ENCODE results near the gene KIF6.
A peak's percentile ranks its signal among the peaks of the same experiment; 100 is the strongest.

The KIF6 gene

DNA sequence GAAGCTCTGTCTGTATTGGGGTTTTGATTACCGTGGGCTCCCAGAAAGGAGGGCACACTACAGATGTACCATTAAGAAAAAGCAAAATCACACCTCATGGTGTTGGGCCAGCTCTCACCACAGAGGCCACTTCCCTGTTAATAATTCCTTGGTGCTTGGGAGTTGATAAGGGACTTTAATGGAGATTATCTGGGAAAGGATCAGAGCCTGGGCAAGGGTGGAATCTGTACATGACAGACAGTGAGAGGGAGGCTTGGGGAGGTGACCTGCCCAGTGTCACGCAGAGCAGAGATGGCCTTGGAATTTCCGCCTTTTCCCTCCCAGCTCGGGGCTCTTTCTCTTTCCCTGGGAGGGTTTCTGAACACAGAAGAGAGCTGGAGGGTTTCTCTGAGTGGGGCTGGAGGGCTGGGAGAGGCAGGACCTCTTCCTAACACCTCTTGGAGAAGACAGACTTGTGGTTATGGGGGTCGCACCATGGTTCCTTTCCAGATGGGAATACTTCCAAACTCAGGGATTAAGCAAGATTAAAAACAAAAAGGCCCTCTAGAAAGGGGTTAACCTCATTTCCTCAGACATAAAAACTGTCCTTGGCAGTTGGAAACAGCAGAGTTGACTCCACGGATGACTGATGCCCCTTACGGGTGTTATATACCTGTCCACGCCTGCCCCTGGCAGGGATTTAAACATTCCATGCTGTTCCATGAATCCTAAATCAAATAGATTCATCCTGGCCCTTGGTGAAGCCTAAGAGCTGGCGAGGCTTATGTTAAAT, 385.9 kb downstream of the KIF6 start:
- no peak for DNase-seq

DNA sequence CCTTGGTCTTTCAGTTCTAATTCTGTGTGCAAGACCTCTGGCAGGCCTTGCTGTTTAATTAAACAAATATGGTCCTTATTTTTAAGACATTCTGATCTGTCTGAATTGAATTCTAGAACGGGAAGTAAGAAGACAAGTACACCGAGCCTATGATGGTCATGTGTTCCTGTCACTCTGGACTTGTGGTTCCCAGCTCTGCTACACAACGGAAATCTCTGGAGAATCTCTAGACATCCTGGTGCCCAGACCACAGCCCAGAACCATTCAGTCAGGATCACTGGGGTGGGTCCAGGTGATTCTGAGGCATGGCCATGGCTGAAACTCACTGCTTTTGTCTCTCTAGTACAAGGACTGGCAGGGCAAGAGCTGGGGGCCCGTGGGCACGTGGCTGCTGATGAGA, 386.8 kb downstream of the KIF6 start:
- no peak for DNase-seq

DNA sequence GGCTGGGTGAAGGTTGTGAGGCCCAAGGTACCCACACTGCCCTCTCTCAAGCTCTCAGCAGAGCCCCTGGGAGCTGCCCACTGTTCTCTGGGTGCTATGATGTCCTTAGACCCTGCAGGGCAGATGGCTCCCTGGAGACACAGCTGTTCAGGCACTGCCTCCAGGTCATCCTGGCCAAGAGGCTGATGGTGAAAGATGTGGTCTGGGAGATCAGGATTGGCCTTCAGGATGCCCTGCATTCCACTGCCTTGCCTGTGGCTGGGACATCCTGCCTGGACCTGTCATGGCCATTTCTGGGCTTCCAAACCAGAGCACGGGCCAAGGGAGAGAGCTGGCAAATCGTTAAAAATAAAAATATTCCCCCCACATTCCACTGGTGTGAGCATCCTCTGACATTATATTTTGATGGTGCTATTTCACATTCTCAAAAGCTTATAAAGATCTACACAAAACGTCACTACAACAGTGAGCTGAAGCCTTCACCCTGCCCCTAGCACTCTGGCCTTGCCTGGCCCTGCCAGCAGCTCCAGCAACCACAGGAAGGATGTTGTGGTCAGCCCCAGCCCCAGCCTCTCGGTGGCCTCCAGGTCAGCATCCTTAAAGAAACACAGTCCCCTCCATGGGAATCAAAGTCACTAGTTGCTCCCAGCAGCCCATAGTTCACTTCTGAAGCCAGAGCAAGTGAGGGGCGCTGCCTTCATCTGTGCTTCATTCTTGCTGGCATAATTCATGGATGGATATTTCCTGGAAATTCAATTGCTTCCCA, 389.2 kb downstream of the KIF6 start:
- no peak for DNase-seq

DNA sequence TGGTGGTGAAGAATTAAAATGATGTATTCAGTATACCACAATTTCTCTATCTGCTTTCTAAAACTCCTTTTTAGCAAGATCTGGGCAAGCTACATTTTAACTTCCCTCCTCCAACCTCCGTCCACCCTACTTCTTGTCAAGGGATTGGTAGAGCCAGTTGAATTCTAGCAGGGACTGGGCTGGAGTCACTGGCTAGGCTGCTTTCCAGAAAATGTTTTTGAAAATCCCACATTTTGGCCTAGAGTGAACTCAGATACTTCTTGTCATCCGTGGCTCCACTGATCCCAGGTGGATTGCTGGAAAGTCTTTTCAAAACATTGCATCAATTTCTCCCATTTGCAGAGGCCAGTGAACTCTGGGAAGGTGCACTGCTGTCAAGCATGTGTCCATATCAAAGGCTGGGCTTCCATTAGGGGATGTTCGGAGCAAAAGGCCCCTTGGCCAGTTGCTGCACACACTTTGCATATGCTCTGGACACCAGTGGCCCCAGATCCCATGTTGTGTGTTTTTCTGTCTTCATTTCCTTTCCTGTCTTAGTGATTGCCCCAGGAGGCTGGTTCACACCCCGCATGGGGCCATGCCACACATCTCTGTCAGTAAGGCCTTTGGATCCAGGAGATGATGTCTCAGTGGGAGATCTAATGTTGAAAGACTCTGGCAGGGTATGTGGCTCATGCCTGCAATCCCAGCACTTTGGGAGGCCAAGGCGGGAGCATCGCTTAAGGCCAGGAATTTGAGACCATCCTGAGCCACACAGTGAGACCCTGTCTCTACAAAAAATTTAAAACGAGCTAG, 391.4 kb downstream of the KIF6 start:
- no peak for DNase-seq

DNA sequence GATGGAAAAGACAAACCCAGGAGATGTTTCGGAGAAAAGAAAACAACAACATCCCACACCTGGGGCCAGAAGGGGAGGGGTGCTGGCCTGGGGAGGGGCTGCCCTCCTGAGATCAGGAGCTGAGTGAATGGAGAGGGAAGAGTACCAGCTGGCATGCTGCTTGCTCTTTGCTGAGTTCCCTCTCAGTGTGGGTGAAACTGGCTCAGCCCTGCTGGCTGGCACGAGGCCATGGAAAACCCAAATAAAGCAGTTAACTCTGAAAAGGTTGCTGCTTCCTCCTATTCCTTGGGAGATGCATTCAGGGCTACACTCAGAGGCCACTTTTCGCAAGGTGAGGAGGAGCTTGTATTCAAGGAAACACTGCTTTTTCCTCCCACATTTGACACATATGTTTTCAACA, 394.7 kb downstream of the KIF6 start:
- no peak for DNase-seq

DNA sequence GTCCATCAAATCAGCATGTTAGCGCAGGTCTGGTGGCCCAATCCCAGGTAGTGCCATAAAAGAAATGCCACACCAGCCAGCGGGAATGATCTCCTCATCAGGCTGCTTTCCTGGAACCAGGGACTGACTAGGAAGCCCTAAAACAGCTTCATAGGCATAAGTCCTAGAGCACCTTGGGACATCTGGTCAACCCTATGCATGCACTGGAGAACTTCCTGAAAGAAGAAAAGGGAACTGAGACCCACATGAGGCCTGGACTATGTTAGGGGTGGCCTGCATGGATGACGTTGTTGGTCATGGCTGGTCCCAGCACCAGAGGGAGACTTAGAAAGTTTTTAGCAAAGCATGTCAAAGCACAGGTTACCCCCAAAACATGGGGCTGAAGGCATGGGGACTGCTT, 395.2 kb downstream of the KIF6 start:
- DNase-seq = no peak

DNA sequence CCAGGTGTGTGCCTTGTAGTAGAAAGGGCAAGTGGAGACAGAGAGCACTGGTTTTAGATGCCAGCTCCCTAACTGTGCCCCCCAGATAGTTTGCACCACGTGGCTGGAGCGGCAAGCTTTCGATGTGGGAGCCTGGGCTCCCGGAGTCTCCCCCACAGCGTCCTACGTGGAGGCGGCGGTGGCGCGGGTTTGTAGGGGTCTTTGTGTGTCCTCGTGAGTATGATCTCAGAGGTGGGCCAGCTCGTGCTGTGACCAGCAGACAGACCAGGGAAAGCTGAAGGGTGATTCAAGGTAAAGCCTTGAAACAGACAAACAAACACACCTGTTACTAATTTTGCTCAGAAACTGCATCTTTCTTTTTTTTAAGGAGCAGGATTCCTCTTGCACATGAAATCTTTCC, 397.1 kb downstream of the KIF6 start:
- DNase-seq = no peak

DNA sequence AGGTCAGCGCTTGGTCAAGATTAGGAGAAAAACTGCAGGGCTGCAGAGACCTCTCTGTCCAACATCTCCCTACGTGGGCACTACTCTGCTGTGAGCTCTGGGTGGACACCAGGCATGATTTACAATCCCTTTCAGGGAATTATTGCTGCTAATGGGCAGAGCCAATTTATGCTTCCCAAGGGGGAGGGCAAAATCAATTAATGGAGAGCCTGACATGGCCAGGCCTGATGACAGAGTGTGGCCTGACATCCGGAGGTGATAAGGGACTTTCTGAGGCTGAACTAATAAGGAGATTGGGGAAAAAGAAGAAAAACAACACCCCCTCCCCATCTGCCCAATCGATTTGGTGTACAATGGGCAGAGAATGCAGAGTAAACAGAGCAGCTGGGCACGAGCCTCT, 397.7 kb downstream of the KIF6 start:
- no peak for DNase-seq

DNA sequence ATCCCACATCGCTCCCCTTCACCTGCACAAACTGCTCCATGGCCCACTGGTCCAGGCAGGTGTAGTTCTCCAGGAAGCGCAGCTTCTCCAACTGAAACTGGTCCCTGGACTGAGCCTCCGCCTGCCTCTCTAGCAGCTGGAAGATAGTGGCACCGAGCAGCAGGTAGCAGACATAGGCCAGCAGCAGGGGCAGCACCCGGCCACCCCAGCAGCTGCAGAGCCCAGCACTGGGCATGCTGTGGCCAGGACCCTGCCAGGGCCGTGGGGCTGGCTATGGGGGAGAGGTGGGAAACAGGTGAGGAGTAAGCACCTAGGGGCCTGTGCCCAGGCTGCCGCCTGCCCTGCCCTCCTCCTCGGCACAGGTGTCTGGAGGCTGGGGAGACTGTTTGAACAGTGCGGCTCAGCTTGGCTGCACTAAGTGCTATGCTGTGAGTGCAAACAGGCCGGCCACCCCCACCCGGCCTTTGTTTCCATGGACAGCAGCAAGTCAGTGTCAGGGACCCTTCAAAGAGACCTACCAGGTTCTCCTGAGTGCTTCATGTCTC, 402.8 kb downstream of the KIF6 start, which contains the start of gene KCNK16:
Gene KCNK16 (minus strand): TSS at position 397 of the 545 bp plus-strand sequence. CDS start 162 bp downstream, at position 235.
- no peak for DNase-seq

DNA sequence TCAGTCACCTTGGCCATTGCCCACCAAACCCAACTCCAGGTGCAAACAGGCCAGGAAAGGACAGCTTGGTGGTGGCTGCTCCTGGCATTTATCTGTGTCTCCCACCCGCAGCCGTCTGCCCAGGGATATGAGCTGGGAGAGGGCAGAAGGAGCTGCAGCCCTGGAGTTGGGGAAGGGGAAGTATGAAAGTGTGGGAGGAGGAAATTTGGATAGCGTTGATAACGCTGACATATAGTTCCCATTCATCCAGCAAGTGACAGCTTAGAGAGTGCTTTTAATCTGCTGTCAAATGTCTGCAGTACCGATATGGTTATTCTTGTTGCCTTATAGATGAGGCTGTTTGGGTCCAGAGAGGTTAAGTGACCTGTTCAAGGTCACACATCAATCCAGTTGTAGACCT, 403.4 kb downstream of the KIF6 start:
- no peak for DNase-seq

DNA sequence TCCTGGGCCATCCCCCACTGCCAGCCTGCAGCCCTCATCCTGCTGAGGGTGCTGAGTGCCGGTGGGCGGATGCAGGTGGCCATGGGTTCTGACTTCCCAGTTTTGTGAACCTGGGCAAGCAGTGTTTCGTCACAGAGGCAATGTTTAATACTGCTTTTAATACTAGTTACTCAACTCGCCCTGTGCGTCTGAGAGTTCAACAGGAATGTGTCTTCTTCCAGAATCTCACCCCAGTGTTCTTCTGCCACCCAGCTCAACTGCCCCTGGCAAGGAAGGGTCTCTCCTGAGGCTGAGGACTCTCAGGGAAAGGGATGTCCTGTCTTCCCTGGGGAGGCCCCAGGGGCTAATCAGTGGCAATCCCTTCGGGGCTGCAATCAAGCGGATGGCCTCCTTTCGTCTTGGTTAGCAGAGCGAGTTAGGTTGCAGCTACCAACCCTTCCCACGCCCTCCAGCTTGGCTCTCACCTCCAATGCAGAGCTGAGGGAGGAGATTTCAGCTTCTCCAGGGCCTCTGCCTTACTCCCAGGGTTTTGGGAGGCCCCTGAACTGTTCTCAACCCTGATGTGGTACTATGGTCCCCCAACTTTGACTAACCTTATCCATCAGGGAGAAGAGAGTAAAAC, 404.7 kb downstream of the KIF6 start:
- no peak for DNase-seq

DNA sequence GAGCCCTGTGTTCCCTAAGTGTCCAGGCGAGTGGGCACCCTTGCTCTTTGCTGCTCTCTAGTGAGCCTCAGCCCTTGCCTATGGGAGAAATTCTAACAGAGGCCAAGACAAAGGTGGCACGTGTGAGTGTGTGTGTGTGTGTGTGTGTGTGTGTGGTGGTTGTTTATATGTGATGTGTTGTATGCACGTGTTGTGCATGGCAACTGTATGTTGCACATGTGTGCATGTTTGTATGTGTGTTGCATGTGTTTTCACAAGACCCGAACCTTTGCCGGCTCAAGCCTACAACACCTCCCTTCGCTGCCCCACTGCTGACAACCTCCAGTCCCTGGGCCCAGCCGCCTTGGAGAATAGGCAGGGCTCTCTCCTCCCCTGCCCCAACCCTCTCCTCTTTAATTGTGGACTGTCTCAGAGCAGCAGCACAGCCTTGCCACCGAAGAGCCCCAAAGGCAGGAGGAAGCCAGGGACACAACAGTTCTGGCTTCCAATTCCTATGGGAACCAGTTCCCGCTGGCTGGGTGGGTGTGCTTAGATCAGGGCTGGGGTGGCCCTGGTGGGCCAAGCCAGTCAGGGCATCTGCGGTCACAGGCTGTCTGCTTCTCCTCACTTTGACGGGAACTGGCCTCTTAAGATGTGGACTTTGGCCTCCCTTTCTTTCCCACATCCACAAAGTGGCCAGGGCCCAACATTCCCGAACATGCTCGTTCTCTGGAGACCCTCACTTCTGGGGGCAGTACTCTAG, 405.4 kb downstream of the KIF6 start:
- no peak for DNase-seq

DNA sequence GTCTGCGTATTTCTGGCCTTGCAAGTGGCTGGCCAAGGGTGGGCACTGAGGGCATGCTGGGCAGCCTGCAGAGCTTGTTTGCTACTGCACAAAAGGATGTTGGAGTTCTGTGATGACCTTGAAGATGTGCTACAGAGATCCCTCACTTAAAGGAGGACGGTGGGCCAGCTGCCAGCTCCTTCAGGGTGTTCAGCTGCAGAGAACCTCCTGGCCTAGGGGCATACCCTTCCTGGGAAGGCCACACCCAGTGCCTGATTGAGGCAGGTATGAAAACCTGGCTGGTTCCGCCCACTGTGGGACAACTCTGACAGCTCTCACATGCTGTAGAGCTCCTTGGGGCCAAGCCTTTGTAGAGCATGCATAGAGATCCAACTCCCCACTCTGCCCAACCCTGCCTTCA, 408.0 kb downstream of the KIF6 start:
- DNase-seq = no peak

DNA sequence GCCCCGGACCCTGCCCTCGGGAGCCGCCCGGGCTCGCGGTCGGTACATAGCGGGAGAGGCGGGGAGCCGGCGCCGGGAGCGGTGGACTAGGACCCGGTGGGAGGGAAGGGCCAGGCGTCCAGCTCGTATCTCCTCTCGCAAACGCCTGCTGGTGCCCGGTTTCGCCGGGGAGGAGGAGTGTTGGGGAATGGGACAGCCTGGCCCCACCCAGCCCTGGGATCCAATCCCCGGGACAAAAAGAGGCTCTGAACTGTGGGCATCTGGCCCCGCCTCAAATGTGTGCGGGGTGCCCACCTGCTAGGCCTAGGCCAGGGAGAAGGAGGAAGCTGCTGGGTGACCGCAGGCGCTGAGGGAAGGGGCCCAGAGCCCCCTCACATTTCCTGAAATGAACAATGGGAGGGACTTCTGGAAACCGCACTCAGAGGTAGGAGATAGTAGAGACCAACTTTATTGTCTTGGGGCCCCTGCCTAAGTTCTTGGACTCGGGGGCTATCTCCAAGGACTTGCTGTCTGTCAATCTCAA, 410.9 kb downstream of the KIF6 start, which contains the start of gene KCNK17:
Gene KCNK17 (minus strand): TSS at position 147 of the 523 bp plus-strand sequence. CDS start 99 bp downstream, at position 48.
- no peak for DNase-seq

DNA sequence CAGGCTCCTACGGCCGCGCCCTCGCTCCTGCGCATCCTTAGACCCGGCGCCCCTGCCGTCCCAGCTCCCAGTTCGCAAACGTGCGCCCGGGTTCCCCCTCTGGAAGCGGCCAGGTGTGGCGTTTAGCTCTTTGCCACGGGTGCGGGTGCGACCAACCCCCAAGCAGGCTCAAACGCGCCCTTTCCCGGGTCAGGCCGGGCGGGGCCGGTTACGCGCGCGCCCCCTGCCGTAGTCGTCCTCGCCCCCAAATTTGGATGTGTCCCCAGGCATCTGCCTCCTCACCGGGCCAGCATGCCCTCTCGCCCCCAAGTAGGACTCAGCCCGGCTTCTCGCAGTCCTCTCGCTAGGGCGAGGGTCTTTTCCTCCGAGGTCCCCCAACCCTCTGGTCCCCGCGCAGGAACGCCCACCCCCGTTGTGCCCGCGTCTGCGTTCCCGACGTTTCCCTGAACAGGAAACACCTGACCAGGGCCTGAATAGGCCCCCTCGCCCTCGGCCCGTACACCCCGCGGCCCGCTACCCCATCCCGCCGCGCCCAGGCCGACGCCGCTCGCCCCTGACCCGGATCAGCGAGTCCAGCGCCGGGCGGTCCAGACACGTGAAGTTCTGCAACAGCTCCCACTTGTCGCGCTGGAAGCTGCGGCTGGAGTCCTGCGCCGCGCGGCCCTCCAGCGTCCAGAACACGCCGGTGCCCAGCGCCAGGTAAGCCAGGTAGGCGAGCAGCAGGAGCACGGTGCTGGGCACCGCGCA, 411.5 kb downstream of the KIF6 start:
- peak in 1 of 2 experiments; percentile 27 for DNase-seq

DNA sequence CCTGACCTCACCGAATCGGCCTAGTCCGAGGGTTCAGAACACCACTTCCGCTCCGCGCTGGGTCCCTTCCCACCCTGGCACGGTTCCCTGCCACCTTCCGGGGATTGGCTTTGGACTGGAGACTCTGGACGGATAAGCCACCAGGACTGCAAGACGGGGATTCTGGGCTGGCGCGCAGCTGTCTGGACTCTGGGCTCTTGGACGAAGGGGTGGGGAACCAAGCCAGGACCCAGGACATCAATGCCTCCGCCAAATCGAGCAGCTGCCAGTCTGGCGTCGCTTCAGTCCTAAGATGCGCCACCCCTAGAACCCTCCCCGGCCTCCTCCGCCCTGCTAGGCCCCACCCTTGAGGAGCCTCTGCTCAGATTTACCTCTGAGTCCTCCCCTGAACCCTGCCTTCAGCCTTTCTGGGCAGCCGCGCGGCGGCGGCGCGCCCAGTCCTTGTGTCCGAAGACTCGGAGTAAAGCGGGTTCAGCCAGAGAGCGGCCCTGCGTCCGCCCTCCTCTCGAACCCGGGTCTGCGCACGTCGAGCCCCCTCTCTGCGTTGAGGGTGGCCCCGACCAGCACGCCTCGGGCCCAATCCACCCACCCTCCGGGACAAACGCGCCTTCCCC, 412.2 kb downstream of the KIF6 start:
- DNase-seq = peak in 1 of 2 experiments; percentile 20

DNA sequence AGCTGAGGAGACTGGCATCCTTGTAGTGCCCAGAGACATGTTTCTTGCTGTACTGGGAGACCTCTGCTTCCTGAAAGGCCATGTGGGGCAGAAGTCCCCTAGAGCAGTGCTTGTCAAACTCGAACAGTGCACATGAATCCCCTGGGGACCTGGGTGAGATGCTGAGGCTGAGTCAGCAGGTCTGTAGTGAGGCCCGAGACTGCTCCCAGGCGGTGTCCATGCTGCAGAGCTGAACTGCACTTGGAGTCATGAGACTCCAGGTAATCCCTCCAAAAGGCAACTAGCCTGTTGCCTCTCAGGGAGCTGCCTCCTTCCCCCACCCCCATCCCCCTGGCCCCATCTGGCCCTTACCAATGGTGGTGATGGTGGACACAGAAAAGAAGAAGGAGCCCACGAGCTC, 414.7 kb downstream of the KIF6 start:
- DNase-seq = no peak

DNA sequence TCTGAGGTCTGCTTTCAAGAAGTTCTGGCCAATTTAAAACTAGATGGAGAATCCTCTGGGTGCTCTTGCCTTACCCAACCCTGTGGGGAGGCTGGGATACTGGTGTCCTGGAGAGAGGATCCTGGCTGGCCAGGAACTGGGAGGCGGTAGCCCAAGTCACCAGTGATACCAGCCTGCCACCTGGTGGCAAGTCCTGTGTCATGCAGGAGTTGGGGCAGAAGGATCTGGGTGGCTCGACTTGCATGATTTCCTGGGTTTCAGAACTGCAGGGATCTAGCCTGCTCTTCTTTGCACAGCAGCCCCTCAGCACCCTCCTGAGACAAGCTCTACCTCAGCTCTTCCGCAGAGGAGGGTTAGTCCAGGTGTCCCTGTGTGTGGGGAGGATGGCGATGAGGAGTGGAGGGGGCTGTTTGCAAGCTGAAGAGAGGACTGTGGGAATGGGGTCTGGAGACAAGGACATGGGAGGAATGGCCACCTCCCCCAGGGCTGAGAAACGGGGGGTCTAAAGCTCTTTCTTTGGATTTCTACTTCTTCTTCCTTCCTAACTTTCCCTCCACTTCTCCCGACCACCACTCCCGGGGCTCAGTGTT, 415.2 kb downstream of the KIF6 start:
- DNase-seq = peak; percentile 80 to 81

DNA sequence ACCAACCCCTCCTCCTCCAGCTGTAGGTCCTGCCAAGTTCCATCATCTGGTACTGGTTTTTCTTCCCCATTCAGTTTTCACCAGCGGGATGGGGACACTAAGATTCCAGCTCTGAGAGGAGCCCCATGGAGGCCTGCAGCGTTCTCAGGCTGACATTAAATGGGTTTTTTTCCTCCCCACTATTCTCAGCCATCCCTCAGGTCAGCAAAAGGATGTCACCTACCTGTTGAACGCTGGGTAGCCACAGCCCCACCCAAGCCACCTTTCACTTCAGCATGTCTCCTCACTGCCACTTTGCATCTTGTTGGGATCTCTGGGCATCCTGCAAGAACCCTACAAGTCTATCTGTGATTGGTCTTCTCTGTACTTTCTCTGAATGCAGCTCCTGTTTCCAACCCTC, 417.7 kb downstream of the KIF6 start:
- no peak for DNase-seq

DNA sequence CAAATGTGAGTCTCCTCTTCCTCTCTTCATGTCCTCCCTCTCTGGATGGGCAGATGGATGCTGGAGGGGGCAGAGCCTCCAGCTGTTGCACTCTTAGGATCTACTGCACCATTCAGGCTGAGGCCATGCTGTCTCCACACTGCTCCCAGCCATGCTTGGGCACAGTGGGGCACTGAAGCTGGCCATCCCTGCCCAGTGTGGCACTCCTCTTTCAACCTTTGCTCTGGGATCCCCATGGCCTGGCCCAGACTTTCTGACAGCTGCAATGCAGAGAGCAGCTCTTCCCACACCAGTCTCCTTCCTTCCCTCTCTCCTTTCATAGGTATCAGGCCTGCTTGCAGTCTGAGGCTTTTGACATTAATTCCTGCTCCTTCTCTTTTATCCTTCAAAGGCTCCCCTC, 420.3 kb downstream of the KIF6 start:
- DNase-seq = no peak
